ENCODE results near the gene IL6ST.
"Not testable (repeated sequence)": the region's sequence is repeated elsewhere in the genome, so short reads cannot be mapped to it uniquely, and the experiment has no call there.

The IL6ST gene

DNA sequence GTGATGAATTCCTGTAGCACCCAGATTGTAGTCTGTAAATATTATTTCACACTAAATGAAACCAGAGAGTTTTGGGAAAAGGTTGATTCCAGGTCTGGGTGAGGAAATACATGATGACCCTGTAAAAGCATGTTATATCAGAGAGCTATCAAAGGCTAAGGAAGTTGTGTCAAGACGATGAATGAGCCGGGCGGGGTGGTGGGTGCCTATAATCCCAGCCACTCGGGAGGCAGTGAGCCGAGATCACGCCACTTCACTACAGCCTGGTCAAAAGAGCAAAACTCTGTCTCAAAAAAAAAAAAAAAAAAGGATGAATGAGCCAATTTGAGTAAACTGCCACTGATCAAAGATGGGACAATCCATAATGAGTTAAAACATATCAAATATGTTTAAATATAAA lies 29.2 kb downstream of the IL6ST start:
- no peak for DNase-seq (ENCODE audit: low read depth)

DNA sequence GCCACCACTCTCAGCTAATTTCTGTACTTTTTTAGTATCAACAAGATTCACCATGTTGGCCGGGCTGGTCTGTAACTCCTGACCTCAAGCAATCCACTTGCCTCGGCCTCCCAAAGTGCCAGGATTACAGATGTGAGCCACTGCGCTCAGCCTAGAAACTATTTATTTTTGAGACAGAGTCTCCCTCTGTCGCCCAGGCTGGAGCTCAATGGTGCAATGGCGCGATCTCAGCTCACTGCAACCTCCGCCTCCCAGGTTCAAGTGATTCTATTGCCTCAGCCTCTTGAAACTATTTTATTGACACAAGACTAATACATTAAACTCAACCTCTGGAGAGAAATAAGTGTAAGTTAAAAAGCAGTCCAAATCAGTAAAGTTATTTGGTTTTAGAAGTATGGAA lies 34.0 kb downstream of the IL6ST start:
- DNase-seq (ENCODE audit: low read depth), result no peak

DNA sequence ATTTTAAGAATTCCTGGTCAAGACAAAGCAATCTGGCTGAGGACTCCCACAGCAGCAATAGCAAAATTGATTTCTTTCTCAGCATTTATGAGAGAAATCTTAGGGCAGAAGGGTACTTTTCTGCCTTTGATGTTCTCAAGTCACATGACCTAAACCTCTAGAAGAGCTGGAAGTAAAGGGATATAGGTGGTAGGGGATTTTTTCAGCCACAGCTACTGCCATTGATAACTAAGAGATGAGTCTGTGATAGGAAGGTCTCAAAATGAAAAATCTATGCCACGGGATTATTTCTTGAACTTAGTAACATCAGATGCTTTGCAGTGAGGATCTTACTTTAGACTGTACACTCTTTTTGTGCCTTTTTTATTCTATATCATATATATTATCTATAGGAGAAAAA lies 35.6 kb downstream of the IL6ST start:
- no peak for DNase-seq (ENCODE audit: low read depth)

DNA sequence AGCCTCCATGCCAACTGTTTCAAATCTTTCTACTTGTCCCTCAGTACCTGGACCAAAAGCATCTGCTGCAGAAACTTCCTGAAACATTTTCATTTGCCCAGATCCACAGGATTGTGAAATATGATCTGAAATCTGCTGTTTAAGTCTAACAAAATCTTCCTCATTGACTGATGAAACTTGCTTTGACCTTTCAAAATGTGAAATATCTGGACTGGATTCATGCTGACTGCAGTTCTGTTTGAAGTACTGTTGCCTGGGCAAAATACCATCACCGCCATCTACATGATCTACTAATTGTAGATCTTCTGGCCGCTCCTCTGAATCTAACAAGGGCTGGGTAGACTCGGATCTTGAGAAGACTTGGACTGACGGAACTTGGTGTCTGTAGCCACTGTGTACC lies 53.6 kb downstream of the IL6ST start:
- not testable (repeated sequence) for DNase-seq (ENCODE audit: low read depth)

DNA sequence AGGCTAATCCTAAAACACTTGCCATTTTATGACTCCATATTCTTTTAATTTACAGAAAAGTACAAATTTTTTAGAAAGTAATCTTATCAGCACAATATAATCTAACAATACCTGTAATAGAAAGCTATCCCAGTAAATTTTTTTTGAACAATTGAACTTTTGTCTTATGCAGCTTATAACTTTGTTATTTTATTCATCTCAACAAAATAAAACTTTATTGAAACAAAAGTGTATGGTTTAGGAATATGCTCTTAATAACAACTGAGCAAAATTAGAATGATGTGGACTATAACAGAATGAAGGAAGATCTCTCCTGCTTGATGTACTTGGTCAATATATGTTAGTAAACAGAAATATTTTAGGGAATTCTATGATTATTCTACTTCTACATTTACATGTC lies 57.2 kb downstream of the IL6ST start:
- DNase-seq (ENCODE audit: low read depth), result not testable (repeated sequence)

DNA sequence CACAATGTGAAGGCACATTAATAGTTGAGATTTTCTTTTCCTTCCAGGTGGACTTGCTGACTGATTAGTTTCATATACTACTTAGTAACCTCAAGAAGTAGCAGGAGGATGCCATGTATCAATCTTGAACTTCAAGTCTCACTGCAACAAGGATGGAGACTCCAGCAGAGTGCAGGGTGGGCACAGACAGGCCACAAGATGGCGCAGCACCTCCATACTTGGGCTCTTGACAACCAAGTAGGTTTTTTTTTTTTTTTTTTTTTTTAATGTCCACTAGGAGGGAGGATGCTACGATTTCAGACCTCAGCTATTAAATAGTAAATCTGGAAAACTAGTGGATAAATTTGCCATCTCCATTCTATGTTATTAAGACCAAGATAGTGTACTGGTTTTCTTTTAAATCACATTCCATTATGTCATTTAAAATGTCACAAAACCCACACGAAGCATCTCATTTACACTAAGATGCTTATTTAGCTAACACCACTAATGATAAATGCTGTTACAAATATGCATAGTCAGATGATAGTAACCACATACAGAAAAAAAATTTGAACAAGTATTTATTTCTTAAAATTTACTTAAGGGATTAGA lies 58.6 kb downstream of the IL6ST start:
- DNase-seq (ENCODE audit: low read depth), result peak; percentile 53

DNA sequence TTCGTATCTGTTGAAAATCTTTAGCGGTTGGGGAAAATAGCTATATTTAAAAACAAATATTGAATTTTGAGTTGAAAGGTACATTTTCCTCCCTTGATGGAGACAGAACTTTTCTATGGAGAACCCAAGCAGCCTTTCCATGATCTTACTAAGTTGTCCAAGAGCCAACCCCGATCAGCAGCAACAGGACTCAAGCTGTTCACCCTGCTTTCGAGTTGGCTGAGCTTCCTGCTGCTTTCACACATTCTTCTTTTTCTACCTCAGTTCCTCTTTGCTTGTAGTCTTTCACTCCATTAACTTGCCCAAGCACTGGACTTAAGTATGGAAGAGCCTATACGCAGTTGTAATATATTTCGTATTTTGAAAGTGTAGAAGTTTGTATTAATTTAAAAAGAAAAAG lies 59.4 kb downstream of the IL6ST start:
- no peak for DNase-seq (ENCODE audit: low read depth)

DNA sequence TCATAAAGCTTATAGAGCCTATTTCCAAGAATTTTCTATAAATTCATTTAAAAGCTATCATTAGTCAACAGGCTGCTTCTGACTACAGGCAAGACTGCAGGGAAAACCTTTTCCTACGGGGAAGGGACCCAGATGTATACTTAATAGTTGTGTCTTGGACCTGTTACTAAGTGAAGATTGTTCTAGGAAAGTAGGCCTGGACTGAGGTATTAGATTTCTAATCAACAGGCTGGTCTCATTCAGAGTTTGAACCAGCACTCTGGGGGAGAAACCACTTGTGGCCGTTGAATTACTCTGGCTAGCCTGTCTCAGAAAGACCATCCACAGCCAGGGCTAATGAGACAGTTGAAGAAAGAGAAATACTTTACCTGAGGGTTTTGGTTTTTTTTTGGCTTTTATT lies 60.0 kb downstream of the IL6ST start:
- DNase-seq (ENCODE audit: low read depth), result no peak

DNA sequence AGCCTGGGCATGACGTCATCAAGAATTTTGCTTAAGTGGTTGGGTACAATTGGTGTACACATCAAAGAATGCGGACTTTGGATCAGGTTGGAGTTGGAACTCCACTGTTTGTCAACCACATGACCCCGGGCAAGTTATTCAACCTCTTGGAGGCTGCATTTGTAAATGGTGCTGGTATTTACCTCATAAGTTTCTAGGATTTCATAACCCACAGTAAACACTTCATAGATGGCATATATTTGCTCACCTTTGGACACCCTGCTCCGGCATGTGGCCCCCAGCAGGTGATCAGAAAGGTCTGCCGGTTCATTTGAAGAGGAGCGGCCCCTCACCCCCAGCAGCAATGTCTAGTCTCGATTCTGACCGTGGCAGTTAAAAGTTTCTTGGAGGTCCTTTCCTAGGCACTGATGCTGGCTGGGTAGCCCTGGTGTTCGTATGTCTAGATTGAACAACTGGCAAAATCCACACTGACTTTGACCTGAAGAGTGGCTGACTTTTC lies 60.6 kb downstream of the IL6ST start:
- DNase-seq (ENCODE audit: low read depth), result no peak

DNA sequence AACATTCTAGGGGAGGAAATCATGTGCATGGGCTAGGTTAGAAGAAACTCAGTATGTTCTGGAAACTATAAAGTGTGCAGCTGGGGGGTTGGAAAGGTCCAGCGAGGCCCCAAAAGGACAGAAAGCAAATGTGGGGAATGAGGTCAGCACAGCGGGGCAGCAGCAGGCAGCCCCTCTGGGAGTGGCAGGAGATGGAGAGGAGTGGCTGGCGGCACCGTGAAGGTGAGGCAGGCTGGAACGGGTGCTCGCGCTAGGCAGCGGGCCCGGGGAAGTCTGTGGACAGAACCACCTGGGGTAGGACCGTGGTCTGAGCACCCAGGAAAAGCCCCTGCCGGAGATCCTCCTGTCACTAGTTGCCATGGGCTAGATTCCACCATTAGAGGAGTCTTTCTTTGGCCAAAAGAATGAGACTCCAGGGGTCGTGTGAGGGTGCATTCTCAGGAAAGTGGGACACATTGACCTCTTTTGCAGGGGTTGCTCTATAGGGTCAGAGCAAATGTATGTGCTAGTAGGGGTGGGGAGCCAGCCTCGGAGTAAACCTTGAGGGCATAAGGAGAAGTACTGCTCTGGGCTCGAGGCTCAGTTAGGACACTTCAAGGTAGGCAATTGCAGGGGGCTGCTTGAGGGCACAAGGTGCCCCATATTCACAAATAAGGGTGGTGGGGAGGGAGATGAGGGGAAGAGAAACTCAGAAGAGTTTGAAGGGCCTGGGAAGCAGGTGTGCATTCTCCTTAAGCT lies 61.2 kb downstream of the IL6ST start:
- DNase-seq (ENCODE audit: low read depth), result no peak

DNA sequence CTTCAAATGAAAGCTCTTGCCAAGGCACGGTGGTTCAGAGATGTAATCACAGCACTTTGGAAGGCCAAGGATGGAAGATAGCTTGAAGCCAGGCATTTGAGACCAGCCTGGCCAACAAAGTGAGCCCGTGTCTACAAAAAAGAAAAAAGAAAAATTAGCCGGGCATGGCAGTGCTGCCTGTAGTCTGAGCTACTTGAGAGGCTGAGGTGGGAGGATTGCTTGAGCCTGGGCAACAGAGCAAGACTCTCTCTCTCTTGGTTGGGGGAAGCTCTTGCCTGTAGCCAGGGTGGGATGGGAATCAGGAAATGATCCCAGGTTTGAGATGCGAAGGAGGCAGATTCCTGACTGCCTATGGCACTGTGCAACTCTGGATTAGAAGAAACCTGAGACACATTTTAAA lies 62.1 kb downstream of the IL6ST start:
- no peak for DNase-seq (ENCODE audit: low read depth)

DNA sequence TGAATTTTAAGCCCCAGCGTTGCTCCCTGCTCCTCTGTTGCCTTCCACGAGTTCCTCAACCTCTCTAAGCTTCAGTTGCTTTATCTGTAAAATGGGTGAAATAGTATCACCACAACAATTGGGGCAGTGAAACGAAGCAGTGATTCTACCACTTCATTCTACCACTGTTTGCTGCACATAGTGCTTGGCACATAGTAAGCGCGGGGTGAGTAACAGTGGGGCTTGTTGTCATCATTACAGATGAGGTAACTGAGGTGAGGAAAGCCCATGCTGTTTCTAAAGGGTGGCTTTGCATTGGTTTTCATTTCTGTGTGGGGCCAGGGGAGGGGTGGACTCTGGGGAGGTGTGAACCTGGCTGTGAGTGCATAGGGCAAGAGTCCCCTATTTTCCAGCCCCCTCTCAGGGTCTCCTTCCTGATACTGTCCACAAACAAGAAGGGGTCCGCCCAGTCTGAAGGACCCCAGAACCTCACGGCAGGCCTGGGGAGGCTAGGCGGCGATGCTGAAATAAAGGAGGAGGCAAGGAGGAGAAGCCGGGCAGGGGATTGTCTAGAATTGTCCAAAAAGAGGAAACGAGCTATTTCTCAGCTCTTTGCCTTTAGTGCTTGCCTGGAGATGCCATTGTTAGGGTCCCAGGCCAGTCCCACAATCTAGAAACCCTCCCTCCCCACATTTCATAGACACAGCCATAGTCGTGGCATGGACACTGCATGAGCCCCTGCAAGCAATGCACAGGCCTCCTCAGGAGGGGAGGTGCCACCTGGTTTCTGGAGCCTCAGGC lies 65.6 kb downstream of the IL6ST start:
- DNase-seq (ENCODE audit: low read depth), result no peak

DNA sequence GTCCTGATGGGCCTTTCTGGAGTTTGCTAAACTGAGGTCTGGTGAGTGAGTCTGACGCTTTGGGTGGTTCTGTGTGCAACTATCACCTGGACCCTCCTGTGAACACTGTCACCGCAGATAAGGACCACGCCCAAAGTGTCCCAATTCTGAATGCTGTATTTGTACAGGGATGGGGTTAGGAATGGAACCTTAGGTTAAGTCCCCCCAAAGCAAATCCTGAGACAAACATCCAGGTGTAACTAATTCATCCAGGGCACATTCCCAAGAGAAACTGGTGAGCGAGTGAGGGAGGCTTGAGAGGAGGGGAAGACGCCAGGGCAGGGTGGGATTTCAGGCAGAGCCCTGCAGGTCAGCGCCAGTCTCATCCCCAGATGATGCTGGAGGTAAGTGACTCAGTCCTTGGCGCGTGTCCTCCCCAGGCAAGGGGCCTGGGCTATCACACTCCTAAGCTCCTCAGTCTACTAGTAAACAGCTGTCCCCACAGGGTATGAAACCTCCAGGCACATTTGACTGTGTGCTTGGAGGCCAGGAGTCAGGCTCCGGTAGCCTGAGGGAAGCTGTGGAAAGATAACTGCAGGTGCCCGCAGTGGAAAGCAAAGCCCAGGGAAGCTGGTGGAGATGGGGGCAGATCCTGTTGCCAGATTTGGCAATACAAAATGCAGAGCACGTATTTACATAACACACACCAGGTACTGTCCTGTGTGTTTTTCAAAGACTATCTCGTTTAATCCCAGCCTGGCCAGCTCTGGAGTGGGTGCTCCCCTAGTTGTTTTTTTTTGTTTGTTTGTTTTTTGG lies 66.7 kb downstream of the IL6ST start:
- DNase-seq (ENCODE audit: low read depth), result no peak

DNA sequence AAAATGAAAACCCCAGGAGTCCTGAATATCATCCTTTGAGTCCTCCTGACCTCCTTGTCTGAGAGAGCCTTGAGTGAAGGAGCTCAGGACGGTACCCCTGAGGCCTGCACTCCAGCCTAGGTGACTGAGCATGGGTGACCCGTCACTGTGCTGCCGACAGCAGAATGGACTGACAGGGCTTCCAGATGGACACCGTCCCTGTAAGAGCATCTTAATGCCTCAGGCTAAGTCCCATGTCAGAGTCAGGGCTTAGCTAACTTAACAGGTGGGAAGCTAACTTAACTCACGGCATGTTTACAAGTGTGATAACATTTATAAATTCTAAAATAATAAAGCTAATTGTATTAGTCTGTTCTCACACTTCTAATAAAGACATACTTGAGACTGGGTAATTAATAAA lies 68.3 kb downstream of the IL6ST start:
- DNase-seq (ENCODE audit: low read depth), result no peak

DNA sequence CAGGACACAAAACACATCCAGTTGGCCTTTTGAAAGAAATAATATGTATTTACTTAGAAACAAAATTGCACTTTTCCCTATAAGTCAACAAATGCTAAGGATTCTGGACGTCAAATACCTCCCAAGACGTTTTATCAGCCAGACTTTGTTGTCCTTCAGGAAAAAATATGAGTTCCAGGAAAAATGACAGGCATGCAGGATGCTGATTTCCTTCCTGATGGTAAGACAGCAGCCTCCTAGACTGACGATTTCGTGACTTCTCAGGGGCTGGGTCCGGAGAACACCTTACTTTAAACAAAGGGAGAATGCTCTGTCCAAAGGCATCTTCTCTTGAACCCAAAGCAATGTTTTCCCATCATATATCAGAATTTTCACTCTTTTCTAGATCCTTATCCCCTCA lies 69.1 kb downstream of the IL6ST start:
- DNase-seq (ENCODE audit: low read depth), result no peak

DNA sequence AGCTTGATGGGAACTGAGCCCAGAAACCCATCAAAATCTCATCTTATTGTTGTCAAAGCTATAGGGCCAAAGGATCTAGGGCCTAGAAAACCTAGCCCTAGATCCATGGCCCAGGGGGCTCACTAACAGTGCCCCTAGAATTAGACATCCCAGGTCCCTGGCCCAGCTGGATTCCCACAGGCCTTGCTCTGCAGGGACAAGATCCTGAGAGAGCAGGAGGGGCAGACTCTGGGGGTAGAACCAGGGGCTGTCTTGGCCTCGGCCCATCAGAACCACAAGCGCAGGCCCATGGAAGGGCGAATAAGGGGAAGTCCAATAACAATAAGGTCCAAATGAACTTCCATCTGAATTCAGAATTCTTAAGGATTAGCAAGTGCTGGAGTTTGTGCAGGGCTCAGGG lies 69.6 kb downstream of the IL6ST start:
- DNase-seq (ENCODE audit: low read depth), result no peak

DNA sequence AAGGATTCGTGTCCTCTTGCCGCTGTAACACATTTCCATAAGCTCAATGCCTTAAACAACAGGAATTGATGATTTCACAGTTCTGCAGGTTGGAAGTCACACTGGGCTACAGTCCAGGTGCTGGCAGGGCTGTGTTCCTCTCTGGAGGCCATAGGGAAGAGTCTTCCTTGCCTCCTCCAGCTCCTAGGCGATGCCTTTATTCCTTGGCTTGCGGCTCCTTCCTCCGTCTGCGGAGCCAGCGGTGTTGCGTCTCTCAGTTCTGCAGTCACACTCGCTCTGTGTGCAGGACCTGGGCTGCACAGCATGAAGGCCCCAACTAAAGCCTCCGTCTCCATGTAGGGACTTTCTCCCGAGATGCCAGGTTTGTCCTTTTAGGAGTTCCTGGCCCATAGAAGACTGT lies 70.0 kb downstream of the IL6ST start:
- no peak for DNase-seq (ENCODE audit: low read depth)

DNA sequence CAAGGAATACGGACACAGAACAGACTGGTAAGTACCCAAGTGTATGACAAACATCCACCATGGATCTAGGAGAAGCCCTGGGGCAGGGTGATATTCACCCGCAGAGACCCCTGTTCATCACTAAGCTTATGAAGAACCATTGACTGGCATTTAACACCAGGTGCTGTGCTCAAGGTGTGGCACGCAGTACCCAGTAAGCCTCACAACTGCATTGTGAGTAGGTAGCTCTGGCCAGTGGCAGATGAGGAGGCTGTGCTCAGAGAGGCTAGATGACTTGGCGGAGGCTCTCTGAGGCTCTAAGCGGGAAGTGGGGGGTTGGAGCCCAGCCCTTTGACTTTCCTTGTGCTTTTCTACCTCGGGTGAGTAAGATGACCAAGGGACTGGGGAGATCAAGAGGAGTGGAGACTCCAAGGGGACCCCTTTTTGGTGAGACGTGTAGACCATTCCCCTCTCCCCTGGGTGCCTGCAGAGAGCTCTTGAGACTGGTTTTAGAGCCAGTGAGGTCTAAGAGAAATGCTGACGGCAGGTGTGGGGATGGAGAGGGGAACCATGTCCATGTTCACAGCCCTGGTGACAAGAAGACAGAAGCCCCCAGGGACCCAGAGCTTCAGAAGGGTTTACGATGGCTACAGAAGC lies 70.8 kb downstream of the IL6ST start:
- DNase-seq (ENCODE audit: low read depth), result no peak

DNA sequence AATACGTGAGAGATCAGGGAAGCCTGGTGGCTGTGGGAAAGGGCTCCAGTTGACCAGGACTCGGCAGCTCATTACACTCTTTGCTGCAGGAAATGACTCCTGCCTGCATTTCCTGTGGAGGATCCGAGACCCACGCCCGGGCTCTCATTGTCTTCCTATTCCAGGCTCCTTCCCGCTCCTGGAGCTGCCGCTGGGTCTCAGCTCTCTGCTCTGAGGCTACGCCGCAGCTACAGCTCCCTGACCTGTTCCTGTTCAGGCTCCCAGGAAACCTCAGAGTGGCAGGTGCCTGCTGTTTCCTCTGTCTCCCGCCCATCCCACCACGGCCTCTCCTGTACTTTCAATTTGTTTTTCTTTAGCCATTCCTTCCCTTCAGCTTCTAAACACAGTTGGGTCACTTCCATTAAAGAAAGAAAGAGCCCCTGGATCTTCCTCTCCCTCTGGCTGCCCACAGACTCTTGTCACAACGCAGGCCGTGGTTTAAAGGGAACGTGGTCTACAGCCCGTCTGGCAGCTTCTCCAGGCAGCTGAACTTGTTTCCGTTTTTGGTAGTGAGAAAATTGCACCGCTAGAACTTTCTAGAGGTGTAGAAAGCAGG lies 71.5 kb downstream of the IL6ST start:
- no peak for DNase-seq (ENCODE audit: low read depth)

DNA sequence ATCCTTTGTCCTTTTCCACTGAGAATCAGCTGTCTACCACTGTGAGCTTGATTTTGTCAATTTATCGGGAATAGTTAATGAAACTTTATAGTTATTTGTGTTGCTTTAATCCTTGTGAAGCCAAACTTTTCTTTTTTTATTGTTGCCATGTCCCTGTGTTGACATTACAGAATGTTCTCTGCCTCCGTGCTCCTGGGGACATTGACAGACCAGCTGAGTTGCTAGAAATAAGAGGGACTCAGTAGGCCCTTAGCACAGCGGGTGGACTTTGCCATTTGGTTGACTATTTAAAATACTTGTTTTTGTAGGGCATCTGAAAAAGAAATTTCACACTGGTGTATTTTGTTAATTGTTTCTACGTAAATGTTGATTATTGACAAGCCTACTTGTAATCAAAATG lies 73.1 kb downstream of the IL6ST start:
- DNase-seq (ENCODE audit: low read depth), result no peak

DNA sequence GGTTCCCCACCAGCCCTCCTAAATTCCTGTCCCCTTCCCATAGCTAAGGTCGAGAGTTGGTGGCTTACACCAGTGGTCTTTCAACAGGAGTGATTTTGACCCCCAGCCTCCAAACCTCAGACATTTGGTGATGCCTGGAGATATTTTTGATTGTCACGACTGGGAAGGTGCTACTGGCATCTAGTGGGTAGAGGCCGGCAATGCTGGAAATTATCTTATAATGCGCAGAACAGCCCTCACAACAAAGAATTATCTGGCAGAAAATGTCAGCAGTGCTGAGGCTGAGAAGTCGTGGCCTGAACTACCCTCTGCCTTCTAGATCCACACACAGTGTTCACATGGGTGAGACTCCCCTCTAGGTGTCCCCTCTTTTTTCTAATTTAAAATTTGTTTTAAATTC lies 74.0 kb downstream of the IL6ST start:
- no peak for DNase-seq (ENCODE audit: low read depth)

DNA sequence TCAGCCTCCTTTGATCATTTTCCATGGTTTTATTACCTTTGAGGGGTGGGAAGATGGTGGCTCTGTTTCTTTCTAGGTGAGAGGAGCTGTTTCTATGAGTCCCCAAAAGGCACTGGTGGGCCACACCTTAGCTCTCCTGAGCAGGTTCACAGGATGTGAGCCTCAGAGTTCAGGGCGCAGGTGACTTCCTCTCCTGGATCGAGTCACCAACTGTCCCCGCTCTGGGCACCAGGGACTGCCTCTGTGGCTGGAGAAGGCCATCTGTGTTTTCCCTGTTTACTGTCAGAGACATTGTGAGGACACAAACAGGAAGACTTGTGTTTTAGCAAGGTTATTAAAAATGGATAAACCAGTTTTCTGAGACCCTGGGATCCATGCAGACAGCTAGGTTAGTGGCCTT lies 75.1 kb downstream of the IL6ST start:
- DNase-seq (ENCODE audit: low read depth), result no peak
